ENCODE measurements around the gene DSG3. TPM values are rescaled to one million over a fixed set of nuclear protein-coding genes. Genes with fewer than 3 reads are reported as not detected.

DSG3 gene
- total and polyA plus RNA-seq, 2 of the 8 experiments (the other 6 are each of a cell fraction or from before 2014, with no cell fraction given), result 0.03 to 0.07 TPM

DNA sequence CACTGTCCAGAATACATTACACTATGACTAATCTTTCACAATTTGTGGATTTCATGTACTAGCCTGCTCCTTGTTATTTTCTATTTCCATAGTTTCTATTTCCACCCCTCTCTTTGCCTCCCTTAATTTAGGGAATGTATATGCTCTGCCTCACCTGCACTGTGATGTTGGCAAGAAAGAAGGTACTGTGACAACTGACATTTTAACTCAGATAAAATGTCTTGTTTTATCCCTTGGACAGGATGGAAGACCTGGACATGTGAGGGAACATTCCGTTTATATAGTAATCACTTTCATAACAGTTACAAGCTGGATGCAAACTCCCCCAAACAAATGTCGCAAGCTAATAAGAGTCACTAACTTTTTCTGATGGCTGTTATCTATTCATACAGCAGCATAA is 21.5 kb upstream of the DSG3 start:
- H3K23me2 ChIP-seq (ENCODE audit: low read depth, low read length), result no peaks in the 10 kb centered on the region
- FAIRE-seq (no peak), DNase-seq (ENCODE audit: low read depth in 1 of 2, low spot score in 2 of 2) (no peak)
- no peaks in the 10 kb centered on the region for H3K27me3 ChIP-seq (replicated peaks in 1 of 4; ENCODE audit: control insufficient read depth in 3 of 4, extremely low read depth in 1 of 4, insufficient read depth in 3 of 4, low read length in 3 of 4)
- WGBS, 2 experiments (ENCODE audit: extremely low coverage in 1 of 2, insufficient coverage in 1 of 2, insufficient read length in 1 of 2, insufficient replicate concordance in 2 of 2, low coverage in 1 of 2, low lambda C conversion rate in 2 of 2, missing lambda C conversion rate in 1 of 2), result 86% methylated on average over 2 of the region's 2 CpGs; no CpG with 5 or more reads in 1 of the 2 experiments
- ChIA-PET POLR2A (ENCODE audit: partially characterized antibody) (no interaction called here), CTCF (ENCODE audit: partially characterized antibody) (interaction anchor here (1.3 to 6.1 kb wide), 4 partner anchors 13 to 128 kb away, joined by 3 to 47 read pairs (median 6); no protein-coding TSS in a partner anchor)
- no peak overlapping the region for H2AK5ac ChIP-seq (ENCODE audit: low read depth, low read length)
- no peak overlapping the region for H2BK120ac ChIP-seq (replicated peaks; ENCODE audit: low read depth, low read length)
- H4K91ac ChIP-seq (replicated peaks; ENCODE audit: insufficient read length, low read length), result no peak overlapping the region
- H3K4me1 ChIP-seq (replicated peaks in 1 of 4; ENCODE audit: control insufficient read depth in 3 of 4, insufficient read depth in 4 of 4, low read length in 3 of 4), result no peaks in the 10 kb centered on the region
- H3K9me3 ChIP-seq (ENCODE audit: insufficient read depth in 2 of 2, low read depth in 1 of 2, low read length in 1 of 2), result no peaks in the 10 kb centered on the region
- no peak overlapping the region for H3K4me2 ChIP-seq (ENCODE audit: insufficient read depth in 1 of 2, low read depth in 2 of 2, low read length in 2 of 2)
- no peak overlapping the region for H4K5ac ChIP-seq (ENCODE audit: insufficient read length, low read depth, low read length)
- no peak overlapping the region for H2BK15ac ChIP-seq (ENCODE audit: low read length)
- no peak overlapping the region for H3K56ac ChIP-seq (replicated peaks; ENCODE audit: insufficient read length, low read depth, low read length)
- no peaks in the 10 kb centered on the region for H3K79me1 ChIP-seq (ENCODE audit: low read depth, low read length)
- H3K79me2 ChIP-seq (ENCODE audit: control insufficient read depth in 1 of 2, insufficient read depth in 2 of 2, low read length in 2 of 2), result no peaks in the 10 kb centered on the region
- no peak overlapping the region for H3K14ac ChIP-seq (ENCODE audit: insufficient read length)
- no peak overlapping the region for H3K9ac ChIP-seq (replicated peaks in 1 of 4; ENCODE audit: extremely low read depth in 1 of 4, low read depth in 3 of 4, low read length in 3 of 4)
- no peak overlapping the region for H3K27ac ChIP-seq (ENCODE audit: low read depth, low read length)
- no peak overlapping the region for H3K18ac ChIP-seq (ENCODE audit: extremely low read depth, low read length)
- H4K20me1 ChIP-seq (replicated peaks in 1 of 2; ENCODE audit: control insufficient read depth in 1 of 2, insufficient read depth in 2 of 2, low read length in 2 of 2), result no peaks in the 10 kb centered on the region
- H3K4ac ChIP-seq (replicated peaks; ENCODE audit: insufficient read length, low read depth, low read length), result no peak overlapping the region
- no peak overlapping the region for H2AFZ ChIP-seq (ENCODE audit: low read length)
- H3K4me3 ChIP-seq (ENCODE audit: extremely low read depth in 1 of 4, insufficient read depth in 2 of 4, low read depth in 3 of 4, low read length in 4 of 4), result no peak overlapping the region
- H2BK12ac ChIP-seq (ENCODE audit: low read depth, low read length), result no peak overlapping the region
- H2BK5ac ChIP-seq (ENCODE audit: low read depth, low read length), result no peak overlapping the region
- no peak overlapping the region for H4K8ac ChIP-seq (ENCODE audit: extremely low read depth, insufficient read depth, low read length)
- no peaks in the 10 kb centered on the region for H3K36me3 ChIP-seq (ENCODE audit: control insufficient read depth in 2 of 4, insufficient read depth in 4 of 4, low read length in 3 of 4)
- no peak overlapping the region for H3K23ac ChIP-seq (ENCODE audit: insufficient read length)
- no peak overlapping the region for H2BK20ac ChIP-seq (ENCODE audit: low read length)
- TF ChIP-seq FOSL1 (IDR thresholded peaks at IDR 0.05; ENCODE audit: insufficient read depth, low read depth, low read length) (no peak), RAD21 (IDR thresholded peaks at IDR 0.05 in 1 of 2, conservative IDR thresholded peaks at IDR 0.05 in 1 of 2; ENCODE audit: low read depth in 2 of 2, low read length in 2 of 2) (no peak), HDAC6 (IDR thresholded peaks at IDR 0.05; ENCODE audit: low read depth, low read length) (no peak), EGR1 (IDR thresholded peaks at IDR 0.05; ENCODE audit: borderline replicate concordance, low read depth, low read length) (no peak), RFX5 (IDR thresholded peaks at IDR 0.05; ENCODE audit: borderline replicate concordance, low read depth, low read length) (no peak), KDM4A (IDR thresholded peaks at IDR 0.05; ENCODE audit: low read depth, low read length, severe bottlenecking) (no peak), CBX8 (IDR thresholded peaks at IDR 0.05; ENCODE audit: borderline replicate concordance, low read depth, low read length) (no peak), JUND (IDR thresholded peaks at IDR 0.05; ENCODE audit: low read length) (no peak), SRF (IDR thresholded peaks at IDR 0.05; ENCODE audit: low read depth, low read length) (no peak), YY1 (IDR thresholded peaks at IDR 0.05; ENCODE audit: low read depth, low read length) (no peak), BACH1 (IDR thresholded peaks at IDR 0.05; ENCODE audit: low read length) (no peak), SP4 (IDR thresholded peaks at IDR 0.05; ENCODE audit: low read length) (no peak), ASH2L (IDR thresholded peaks at IDR 0.05; ENCODE audit: low read length) (no peak)
- TF ChIP-seq, protein P1, sequence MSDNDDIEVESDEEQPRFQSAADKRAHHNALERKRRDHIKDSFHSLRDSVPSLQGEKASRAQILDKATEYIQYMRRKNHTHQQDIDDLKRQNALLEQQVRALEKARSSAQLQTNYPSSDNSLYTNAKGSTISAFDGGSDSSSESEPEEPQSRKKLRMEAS (IDR thresholded peaks at IDR 0.05), result no peak
- TF ChIP-seq, protein P2, sequence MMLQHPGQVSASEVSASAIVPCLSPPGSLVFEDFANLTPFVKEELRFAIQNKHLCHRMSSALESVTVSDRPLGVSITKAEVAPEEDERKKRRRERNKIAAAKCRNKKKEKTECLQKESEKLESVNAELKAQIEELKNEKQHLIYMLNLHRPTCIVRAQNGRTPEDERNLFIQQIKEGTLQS (IDR thresholded peaks at IDR 0.05; ENCODE audit: insufficient read depth, low read depth, low read length), result no peak

All from H1 (cell line).